ENCODE data around the gene POLR3K.

DNA sequence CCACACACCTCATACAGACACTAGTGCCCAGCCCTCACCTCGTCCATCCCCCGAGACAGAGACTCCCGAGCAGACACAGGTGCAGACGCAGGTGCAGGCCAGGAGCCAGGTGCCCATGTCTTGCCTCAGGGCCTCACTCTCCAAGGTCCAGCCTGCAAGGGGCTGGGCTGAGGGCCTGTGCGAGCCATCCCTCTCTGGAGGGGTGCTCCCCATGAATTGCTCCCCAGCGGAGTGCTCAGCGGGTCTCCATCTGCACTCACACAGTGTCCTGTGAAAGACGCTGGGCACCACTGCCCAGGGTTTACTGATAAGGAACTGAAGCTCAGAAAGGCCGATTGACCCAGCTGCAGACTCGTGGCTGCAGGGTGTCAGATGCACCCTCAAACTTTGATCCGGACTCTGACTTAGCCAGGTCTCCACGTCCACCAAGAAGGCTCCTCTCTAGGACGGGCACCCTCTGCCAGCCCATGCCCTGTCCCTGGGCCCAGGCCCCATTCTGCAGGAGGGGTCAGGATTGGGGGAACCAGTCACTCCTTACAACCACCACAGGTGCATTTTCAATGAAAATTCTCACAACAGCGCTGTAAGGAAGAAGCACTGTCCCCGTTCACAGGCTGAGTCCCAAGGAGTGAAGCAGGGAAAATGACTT lies 16.9 kb downstream of the POLR3K start:
- TF ChIP-seq, protein P1, sequence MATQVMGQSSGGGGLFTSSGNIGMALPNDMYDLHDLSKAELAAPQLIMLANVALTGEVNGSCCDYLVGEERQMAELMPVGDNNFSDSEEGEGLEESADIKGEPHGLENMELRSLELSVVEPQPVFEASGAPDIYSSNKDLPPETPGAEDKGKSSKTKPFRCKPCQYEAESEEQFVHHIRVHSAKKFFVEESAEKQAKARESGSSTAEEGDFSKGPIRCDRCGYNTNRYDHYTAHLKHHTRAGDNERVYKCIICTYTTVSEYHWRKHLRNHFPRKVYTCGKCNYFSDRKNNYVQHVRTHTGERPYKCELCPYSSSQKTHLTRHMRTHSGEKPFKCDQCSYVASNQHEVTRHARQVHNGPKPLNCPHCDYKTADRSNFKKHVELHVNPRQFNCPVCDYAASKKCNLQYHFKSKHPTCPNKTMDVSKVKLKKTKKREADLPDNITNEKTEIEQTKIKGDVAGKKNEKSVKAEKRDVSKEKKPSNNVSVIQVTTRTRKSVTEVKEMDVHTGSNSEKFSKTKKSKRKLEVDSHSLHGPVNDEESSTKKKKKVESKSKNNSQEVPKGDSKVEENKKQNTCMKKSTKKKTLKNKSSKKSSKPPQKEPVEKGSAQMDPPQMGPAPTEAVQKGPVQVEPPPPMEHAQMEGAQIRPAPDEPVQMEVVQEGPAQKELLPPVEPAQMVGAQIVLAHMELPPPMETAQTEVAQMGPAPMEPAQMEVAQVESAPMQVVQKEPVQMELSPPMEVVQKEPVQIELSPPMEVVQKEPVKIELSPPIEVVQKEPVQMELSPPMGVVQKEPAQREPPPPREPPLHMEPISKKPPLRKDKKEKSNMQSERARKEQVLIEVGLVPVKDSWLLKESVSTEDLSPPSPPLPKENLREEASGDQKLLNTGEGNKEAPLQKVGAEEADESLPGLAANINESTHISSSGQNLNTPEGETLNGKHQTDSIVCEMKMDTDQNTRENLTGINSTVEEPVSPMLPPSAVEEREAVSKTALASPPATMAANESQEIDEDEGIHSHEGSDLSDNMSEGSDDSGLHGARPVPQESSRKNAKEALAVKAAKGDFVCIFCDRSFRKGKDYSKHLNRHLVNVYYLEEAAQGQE (IDR thresholded peaks at IDR 0.05; ENCODE audit: insufficient read depth in 1 of 2, low read depth in 2 of 2, low read length in 2 of 2) = no peak
- TF ChIP-seq POLR2AphosphoS5 (IDR thresholded peaks at IDR 0.05; ENCODE audit: low read depth, low read length) (no peak), TAF1 (IDR thresholded peaks at IDR 0.05; ENCODE audit: borderline replicate concordance, insufficient read depth, low read length) (no peak), SIN3A (IDR thresholded peaks at IDR 0.05; ENCODE audit: borderline replicate concordance, insufficient read depth, low read length) (no peak)

Data from PFSK-1 (cell line).